Fibroblast of villous mesenchyme (primary cell): ENCODE measurements around the gene GPC6. TPM values are rescaled to one million over a fixed set of nuclear protein-coding genes. Genes with fewer than 3 reads are reported as not detected.
"Not testable (repeated sequence)": the region's sequence is repeated elsewhere in the genome, so short reads cannot be mapped to it uniquely, and the experiment has no call there.

Source experiments
- DNase-seq: peaks from one replicate; pipeline ENCODE4 v3.0.0-alpha.2; 2010; ENCODE audit warnings: low read depth
- H3K4me3 ChIP-seq: 2 replicates; pipeline ENCODE4 v1.5.1; 2011; ENCODE audit warnings: low read depth, mild to moderate bottlenecking, low read length
- CTCF ChIP-seq: IDR thresholded peaks from 2 replicates; pipeline ENCODE4 v1.5.1; 2012; ENCODE audit warnings: low read depth, mild to moderate bottlenecking, low read length; ENCODE audit not compliant: insufficient read depth
- total RNA-seq: library from RNA; depleted of rRNA; stranded (reverse); fragments of >200 nt; gene quantifications from 2 replicates; pipeline ENCODE4 v1.2.3, GENCODE V29; 2012

GPC6 gene
- total RNA-seq, 1 donor: 6.0 TPM

- no peak for TF ChIP-seq CTCF
- no peak for DNase-seq
- H3K4me3 ChIP-seq: no peak overlapping the region
Measured at GRCh38 chr13:93307136-93307535, 80.5 kb downstream of the GPC6 start.

- no peak overlapping the region for H3K4me3 ChIP-seq
- DNase-seq: no peak
- no peak for TF ChIP-seq CTCF
Measured at GRCh38 chr13:93307651-93308050, 81.0 kb downstream of the GPC6 start.

GRCh38 chr13:93309886-93310523 lies 83.4 kb downstream of the GPC6 start:
- DNase-seq: peak; percentile 71
- no peak for TF ChIP-seq CTCF
- no peak overlapping the region for H3K4me3 ChIP-seq

GRCh38 chr13:93316841-93317240 lies 90.2 kb downstream of the GPC6 start:
- no peak for TF ChIP-seq CTCF
- H3K4me3 ChIP-seq: no peak overlapping the region
- DNase-seq: no peak

- TF ChIP-seq CTCF: no peak
- no peak for DNase-seq
- H3K4me3 ChIP-seq: no peak overlapping the region
Measured at GRCh38 chr13:93318534-93319254, 92.1 kb downstream of the GPC6 start.

GRCh38 chr13:93320942-93321341 lies 94.3 kb downstream of the GPC6 start:
- no peak for TF ChIP-seq CTCF
- DNase-seq: peak; percentile 52
- no peak overlapping the region for H3K4me3 ChIP-seq

GRCh38 chr13:93323880-93324279 lies 97.3 kb downstream of the GPC6 start:
- H3K4me3 ChIP-seq, DNase-seq: not testable (repeated sequence)
